Measurements from ENCODE around the gene LRRC8B.

- TF ChIP-seq POLR2A (IDR thresholded peaks at IDR 0.05) (no peak), CTCF (IDR thresholded peaks at IDR 0.05 in 4 of 5, conservative IDR thresholded peaks at IDR 0.05 in 1 of 5) (no peak)
Observed at GRCh38 chr1:89523572-89524368, 859 bp upstream of the LRRC8B start.

Measured in gastrocnemius medialis (tissue), 4 donors.